DMS53 treated with DMSO at 0.1 percent for 48 hours (cell line): ENCODE measurements around the gene PLEKHS1.
A peak's percentile ranks its signal among the peaks of the same experiment; 100 is the strongest.

Source experiments
- DNase-seq: peaks from one replicate; lab custom pipeline; 2025; ENCODE audit not compliant: unreplicated experiment; lab: John Stamatoyannopoulos, UW

Gene PLEKHS1

GRCh38 chr10:113751181-113751732 lies at the start of gene PLEKHS1:
Gene PLEKHS1 (plus strand): TSS chr10:113751682. CDS start chr10:113755278, 3,596 bp downstream.
- DNase-seq = peak; percentile 15

DNA sequence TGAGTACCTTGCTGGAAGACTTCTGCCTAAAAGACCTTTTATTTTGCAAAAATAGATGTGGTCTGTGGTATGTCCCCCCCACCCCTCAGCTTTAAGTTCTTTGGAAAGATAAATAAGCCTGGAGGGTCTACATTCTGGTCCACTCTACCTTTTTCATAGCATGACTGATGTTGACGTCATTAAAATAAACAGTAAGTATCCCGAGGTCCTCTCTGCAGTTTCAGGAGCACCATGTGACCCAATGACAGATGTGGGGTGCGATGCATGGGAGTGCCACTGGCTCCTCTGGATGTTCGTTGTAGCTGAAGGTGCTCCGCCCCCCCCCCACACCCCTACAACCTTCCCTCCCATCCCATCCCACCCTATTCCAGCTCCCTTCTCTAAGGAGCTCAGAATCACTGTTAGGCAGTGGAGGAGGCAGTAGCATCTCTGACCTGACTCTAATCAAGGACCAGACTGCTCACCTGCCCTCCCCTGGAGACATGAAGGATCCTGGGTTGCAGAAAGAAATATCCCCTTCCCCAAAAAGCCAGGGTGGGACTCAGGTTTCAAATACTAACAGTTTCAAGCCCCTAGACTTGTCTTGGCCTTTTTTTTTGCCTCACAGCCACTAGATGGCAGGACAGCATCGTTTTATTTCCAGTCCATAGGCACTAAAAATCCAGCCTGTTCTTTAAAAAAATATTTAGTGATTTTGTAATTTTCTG lies 46.7 kb upstream of the PLEKHS1 start:
- peak; percentile 49 for DNase-seq

DNA sequence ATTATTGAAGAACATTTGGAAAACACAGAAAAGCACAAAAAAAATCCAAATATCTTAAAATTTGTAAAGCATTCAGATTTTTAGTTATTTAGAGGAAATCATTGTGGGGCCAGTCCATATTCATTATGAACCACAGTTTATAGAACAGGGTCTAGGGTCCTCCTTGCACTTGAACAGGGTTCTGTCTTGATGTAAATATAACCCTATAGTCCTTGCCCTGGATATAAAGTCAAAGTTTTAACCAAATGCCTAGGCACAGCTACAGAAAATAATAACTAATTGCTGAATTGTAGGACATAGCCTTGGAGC lies 46.2 kb upstream of the PLEKHS1 start:
- no peak for DNase-seq

GRCh38 chr10:113706623-113707022 lies 44.9 kb upstream of the PLEKHS1 start:
- no peak for DNase-seq

DNA sequence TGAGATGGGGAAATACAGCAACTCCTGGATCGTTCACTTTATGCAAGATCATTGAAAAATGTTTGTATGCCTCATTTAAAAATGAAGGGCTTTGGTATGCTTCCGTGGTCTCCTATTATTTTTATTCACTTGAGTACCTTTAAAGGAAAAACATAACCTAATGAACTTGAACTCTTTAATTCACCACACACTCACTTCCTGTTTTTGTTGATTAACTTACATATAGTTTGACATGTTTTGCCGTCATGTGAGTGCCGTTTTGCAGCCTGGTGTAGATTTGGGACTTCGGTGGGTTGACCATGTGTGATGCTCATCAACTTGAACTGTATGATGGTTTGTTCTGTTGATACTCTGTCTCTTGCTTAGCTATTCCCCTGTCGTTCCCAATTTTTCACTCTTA lies 42.8 kb upstream of the PLEKHS1 start:
- DNase-seq = no peak

DNA sequence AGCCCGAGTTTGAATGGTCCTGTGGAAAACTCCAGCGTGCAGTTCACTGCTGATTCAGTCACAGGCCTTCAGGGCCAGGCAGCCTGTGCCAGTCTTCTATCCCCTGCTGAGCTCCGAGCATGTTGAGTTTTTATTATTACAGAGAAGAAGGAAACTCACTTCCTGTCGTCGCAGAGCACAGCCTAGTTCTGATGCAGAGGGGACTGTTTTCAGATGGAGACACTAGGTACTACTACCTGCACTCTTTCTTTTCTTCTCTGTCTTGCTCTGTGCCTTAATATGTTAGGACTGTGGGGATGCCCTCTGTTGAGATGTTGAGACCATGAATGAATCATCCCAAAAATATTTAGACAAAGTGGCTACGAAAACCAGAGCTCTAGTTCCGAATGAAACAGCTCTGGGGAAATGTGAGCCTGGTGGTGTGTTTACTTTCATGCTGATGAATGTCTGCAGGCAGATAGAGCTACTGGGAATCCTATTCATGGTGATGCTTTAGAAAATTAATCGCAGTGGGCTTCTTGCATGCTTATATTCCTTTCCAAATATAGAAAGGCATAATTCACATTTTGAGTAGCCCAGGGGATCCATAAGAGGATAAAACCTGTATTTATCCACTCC lies 42.2 kb upstream of the PLEKHS1 start:
- DNase-seq = no peak

- no peak for DNase-seq
These were observed 40.3 kb upstream of the PLEKHS1 start for GRCh38 chr10:113711142-113711541.

GRCh38 chr10:113712024-113712423 lies 39.5 kb upstream of the PLEKHS1 start:
- no peak for DNase-seq

DNA sequence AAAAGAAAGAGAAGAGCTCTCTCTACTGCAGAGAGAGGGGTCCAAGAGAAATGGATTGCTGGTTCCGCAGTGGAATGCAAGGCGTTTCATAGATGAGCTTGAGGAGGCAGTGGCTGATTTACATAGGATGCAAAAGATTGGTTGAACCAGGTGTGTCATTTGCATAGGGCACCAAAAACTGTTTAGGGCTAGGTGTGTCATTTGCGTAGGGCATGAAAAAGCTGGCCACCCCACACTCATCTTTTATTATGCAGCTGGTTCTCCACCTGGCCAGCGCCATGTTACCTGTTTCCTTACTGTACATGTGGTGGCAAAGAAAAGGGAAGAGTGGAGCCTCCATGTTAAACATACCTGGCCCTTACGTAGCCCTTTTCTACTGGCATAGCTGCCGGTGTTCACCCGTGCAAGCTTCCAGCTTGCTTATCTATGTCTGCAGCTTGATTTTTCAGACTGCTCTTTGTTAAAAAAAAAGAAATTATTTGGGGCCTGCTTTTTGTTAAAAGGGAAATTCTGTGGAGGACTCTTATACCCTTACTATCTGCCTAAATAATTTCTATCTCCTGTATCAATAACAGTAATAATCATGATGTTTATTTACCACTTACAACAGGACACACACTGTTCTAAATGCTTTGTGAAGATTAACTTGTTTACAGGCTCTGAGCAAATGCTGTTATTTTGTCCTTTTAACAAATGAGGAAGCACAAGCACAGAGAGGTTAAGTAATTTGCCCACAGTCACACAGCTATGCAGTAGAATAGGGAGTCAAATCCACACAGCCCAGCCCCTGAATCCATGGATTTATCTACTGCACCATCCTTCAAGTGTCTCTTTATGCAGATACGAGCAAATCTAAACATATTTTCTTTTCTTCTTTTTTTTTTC lies 38.5 kb upstream of the PLEKHS1 start:
- DNase-seq = no peak

GRCh38 chr10:113713640-113713982 lies 37.9 kb upstream of the PLEKHS1 start:
- no peak for DNase-seq

DNA sequence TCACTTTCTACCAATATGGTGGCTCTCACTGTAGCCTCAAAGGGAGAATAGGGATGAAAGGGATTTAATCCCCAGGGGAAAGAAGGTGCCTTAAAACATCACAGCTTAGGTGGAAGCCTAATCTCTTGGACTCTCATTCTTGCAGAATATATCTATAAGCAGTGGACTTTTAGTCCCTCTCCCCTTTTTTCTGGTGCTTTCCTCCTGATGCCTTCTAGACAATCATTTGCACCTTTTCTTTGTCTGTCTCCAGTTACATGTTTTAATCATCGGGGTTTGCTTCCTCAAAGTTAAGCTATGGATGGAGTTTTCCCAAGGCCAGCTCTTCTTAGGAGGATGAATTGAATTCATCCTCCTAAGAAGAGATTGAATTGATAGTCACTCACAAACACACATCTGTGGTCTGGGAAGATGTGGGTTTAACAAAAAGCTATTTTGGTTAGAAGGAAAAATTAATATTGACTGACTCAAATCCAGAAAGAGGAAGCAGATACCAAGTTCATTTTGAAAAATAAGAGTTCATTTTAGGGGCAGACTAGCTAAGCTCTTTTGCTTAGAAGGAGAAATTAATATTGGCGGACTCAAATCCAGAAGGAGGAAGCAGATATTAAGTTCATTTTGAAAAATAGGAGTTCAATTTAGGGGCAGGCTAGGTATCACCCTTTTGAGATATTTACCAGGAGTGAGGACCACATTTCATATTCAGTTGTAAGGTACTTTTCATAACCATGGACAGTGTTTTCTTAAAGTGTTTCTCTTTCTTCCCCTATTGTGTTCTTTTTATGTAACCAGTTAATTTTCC lies 35.2 kb upstream of the PLEKHS1 start:
- no peak for DNase-seq

DNA sequence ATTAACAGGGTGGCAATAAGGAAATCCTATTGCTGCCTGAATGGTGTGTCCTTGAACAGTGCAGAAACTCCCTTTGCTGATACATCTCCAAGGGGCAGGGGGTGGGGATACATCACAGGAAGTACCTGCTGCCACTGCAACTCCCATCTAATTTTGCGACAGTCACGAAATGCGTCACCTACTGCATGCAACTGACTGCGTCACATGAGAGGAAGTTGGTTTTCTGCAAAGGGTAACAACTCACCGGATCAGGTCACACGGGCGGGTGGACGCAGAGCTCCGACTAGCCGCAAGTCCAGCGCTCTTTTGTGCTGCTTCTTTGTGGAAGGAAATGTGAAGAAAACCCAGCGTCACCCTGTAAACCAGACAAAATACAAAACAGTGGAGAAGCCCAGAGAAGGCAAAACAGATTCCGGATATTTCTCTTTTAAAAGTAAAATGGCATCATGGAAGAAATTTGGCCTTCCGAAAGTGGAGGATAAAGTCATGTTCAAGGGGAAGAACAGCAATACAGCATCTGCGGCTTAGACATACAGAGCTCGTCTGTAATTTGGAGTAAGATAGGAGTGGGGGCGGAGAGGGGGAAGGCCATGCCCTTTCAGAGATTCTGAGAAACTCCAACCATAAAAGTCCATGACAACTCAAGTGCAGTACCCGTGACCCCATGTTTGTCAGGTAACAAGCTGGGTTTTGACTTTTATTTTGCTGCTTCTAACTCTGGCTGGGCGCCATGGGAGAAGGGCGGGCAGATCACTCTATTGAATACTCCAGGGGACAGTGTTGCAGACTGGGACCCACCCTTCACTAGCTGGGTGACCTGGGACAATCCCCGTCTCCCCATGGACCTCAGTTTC lies 32.3 kb upstream of the PLEKHS1 start:
- no peak for DNase-seq

- DNase-seq = no peak
These were observed 31.1 kb upstream of the PLEKHS1 start for GRCh38 chr10:113720386-113720785.

GRCh38 chr10:113732160-113732881 lies 19.2 kb upstream of the PLEKHS1 start:
- no peak for DNase-seq

- DNase-seq = no peak
These were observed 18.5 kb upstream of the PLEKHS1 start for GRCh38 chr10:113732966-113733365.

GRCh38 chr10:113733635-113734034 lies 17.8 kb upstream of the PLEKHS1 start:
- no peak for DNase-seq

DNA sequence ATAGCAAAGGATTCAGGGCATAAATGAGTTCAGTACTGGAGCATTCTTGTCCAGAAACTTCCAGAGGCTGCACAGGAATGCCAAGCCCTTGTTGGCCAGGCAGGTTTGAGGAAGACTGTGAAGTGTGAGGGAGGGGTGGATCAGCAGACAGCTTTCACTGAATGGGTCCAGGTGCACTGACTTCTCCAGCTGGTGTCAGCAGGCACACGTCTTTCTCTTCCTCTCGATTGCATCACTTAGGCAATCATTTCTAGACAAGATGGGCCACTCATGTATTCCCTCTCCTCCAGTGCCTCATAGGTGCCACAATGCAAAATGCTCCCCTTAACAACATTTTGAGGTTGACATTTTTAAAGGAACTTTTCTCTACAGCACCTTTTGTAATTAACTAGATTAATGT lies 15.6 kb upstream of the PLEKHS1 start:
- peak; percentile 90 for DNase-seq

DNA sequence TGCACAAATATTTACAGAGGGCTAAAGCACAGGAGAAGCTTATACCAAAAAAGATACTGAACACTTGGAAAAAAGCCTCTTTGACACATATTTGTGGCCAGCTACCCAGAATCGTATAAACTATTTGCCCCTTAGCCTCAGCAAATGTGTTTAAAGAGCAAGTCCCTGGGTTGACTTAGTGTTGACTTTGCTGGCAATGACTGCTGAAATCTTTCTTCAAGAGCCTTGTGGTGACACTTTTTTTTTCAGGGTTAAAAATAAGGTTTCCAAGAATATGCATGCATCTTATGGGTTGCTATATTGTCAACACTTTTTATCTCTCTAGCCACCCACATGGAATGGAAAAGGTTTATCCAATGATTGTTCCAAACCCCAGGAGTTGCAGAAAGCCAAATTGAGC lies 14.9 kb upstream of the PLEKHS1 start:
- DNase-seq = no peak

DNA sequence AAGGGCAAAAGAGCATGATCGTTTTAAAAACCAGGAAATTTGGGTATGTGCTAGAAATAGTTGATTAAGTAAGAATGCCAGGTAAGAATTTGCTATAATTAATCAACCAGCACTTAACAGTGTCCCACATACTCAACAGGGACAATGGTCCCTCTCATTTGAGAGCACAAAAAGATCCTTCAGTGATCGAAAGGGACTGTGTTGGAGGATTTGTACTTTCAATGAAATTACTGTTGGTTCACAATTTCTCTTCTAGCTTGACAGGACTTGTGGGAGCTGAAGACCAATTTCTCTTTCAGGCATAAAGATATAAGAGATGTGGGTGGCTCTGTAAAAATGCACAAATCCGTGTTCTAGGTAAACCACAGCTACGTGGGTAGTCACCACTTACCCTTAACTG lies 12.5 kb upstream of the PLEKHS1 start:
- DNase-seq = no peak
